H1 (cell line): ENCODE measurements around the gene ZNF101. TPM values are rescaled to one million over a fixed set of nuclear protein-coding genes. Genes with fewer than 3 reads are reported as not detected.

Source experiments
- CTCF ChIA-PET: fragments of 300-600 bp; sonication (Branson Sonifier 250); formaldehyde crosslinking; loops from one replicate; lab custom pipeline; 2021; ENCODE audit not compliant: partially characterized antibody; lab: Charles Lee
- POLR2A ChIA-PET: fragments of 300-600 bp; sonication (Branson Sonifier 250); formaldehyde crosslinking; loops from one replicate; lab custom pipeline; 2021; ENCODE audit warnings: inconsistent platforms; ENCODE audit not compliant: partially characterized antibody; lab: Charles Lee
- DNase-seq, 2 experiments: peaks; one replicate each; pipeline versions ENCODE4 v3.0.0 to v3.0.0-alpha.2; 2010 to 2022; ENCODE audit warnings: low spot score in 2 of 2, low read depth in 1 of 2, mixed read lengths in 1 of 2
- FAIRE-seq: peaks from 2 replicates; lab custom pipeline; 2011; peaks lifted over from hg19 to GRCh38; lab: Jason Lieb, UNC
- H2AFZ ChIP-seq: 2 replicates; pipeline ENCODE4 v1.8.1; 2012; ENCODE audit warnings: low read length, inconsistent platforms
- H2AK5ac ChIP-seq: 2 replicates; pipeline ENCODE4 v1.6.1; 2013; ENCODE audit warnings: low read depth, low read length
- H2BK120ac ChIP-seq: replicated peaks from 2 replicates; pipeline ENCODE3; 2013; ENCODE audit warnings: low read depth, low read length, inconsistent platforms
- H2BK12ac ChIP-seq: 2 replicates; pipeline ENCODE4 v1.6.1; 2013; ENCODE audit warnings: low read depth, low read length
- H2BK15ac ChIP-seq: 2 replicates; pipeline ENCODE4 v1.6.1; 2013; ENCODE audit warnings: low read length
- H2BK20ac ChIP-seq: 2 replicates; pipeline ENCODE4 v1.6.1; 2013; ENCODE audit warnings: low read length
- H2BK5ac ChIP-seq: 2 replicates; pipeline ENCODE4 v1.6.1; 2013; ENCODE audit warnings: low read depth, low read length
- H3K14ac ChIP-seq: 2 replicates; pipeline ENCODE4 v1.6.1; 2013; ENCODE audit warnings: inconsistent platforms; ENCODE audit not compliant: insufficient read length
- H3K18ac ChIP-seq: 2 replicates; pipeline ENCODE4 v1.6.1; 2013; ENCODE audit warnings: low read length; ENCODE audit errors: extremely low read depth
- H3K23ac ChIP-seq: 2 replicates; pipeline ENCODE4 v1.6.1; 2013; ENCODE audit warnings: inconsistent platforms; ENCODE audit not compliant: insufficient read length
- H3K23me2 ChIP-seq: 2 replicates; pipeline ENCODE4 v1.6.1; 2013; ENCODE audit warnings: low read depth, low read length
- H3K27ac ChIP-seq: 2 replicates; pipeline ENCODE4 v1.6.1; 2011; ENCODE audit warnings: low read depth, low read length, inconsistent platforms
- H3K27me3 ChIP-seq, 4 experiments: replicated peaks in 1 of 4; 1 replicate in 1 of 4; 2 replicates in 3 of 4; pipeline versions ENCODE4 v1.6.1 to v1.8.1; 2011 to 2013; ENCODE audit warnings: low read length in 3 of 4, mild to moderate bottlenecking in 3 of 4, inconsistent platforms in 2 of 4, mixed read lengths in 2 of 4, moderate library complexity in 1 of 4; ENCODE audit not compliant: control insufficient read depth in 3 of 4, insufficient read depth in 3 of 4; ENCODE audit errors: extremely low read depth in 1 of 4
- H3K36me3 ChIP-seq, 4 experiments: 2 replicates each; pipeline versions ENCODE4 v1.6.1 to v1.8.1; 2011 to 2013; ENCODE audit warnings: mild to moderate bottlenecking in 4 of 4, low read length in 3 of 4, moderate library complexity in 2 of 4, control low read depth in 1 of 4, inconsistent platforms in 1 of 4; ENCODE audit not compliant: insufficient read depth in 4 of 4, control insufficient read depth in 2 of 4
- H3K4ac ChIP-seq: replicated peaks from 2 replicates; pipeline ENCODE3; 2013; ENCODE audit warnings: low read length, low read depth, mixed read lengths, inconsistent platforms; ENCODE audit not compliant: insufficient read length
- H3K4me1 ChIP-seq, 4 experiments: replicated peaks in 1 of 4; 1 replicate in 1 of 4; 2 replicates in 3 of 4; pipeline versions ENCODE4 v1.6.1 to v1.8.1; 2011 to 2013; ENCODE audit warnings: low read length in 3 of 4, inconsistent platforms in 2 of 4, mixed read lengths in 1 of 4; ENCODE audit not compliant: insufficient read depth in 4 of 4, control insufficient read depth in 3 of 4
- H3K4me2 ChIP-seq, 2 experiments: 2 replicates each; pipeline versions ENCODE4 v1.6.1 to v1.8.1; 2011 to 2013; ENCODE audit warnings: low read depth in 2 of 2, low read length in 2 of 2, control low read depth in 1 of 2, inconsistent platforms in 1 of 2, mild to moderate bottlenecking in 1 of 2; ENCODE audit not compliant: insufficient read depth in 1 of 2
- H3K4me3 ChIP-seq, 4 experiments: fragments of 200-600, 300-600 bp in 1 of 4; sonication (generic), shearing (Covaris generic), sonication (Bioruptor Twin) in 1 of 4; 2 replicates each; pipeline versions ENCODE4 v1.5.1 to v1.8.1; 2011 to 2016; ENCODE audit warnings: low read length in 4 of 4, low read depth in 3 of 4, control low read depth in 2 of 4, inconsistent platforms in 2 of 4, mild to moderate bottlenecking in 2 of 4, mixed read lengths in 1 of 4, moderate library complexity in 1 of 4; ENCODE audit not compliant: insufficient read depth in 2 of 4; ENCODE audit errors: extremely low read depth in 1 of 4
- H3K56ac ChIP-seq: replicated peaks from 2 replicates; pipeline ENCODE3; 2013; ENCODE audit warnings: low read depth, mild to moderate bottlenecking, mixed read lengths, low read length, inconsistent platforms; ENCODE audit not compliant: insufficient read length
- H3K79me1 ChIP-seq: 2 replicates; pipeline ENCODE4 v1.6.1; 2013; ENCODE audit warnings: low read depth, low read length, control low read depth
- H3K79me2 ChIP-seq, 2 experiments: 2 replicates each; pipeline versions ENCODE4 v1.6.1 to v1.8.1; 2012 to 2013; ENCODE audit warnings: low read length in 2 of 2, mild to moderate bottlenecking in 2 of 2, inconsistent platforms in 1 of 2; ENCODE audit not compliant: insufficient read depth in 2 of 2, control insufficient read depth in 1 of 2
- H3K9ac ChIP-seq, 4 experiments: replicated peaks in 1 of 4; 1 replicate in 1 of 4; 2 replicates in 3 of 4; pipeline versions ENCODE4 v1.6.1 to v1.8.1; 2011 to 2013; ENCODE audit warnings: low read depth in 3 of 4, low read length in 3 of 4, control low read depth in 2 of 4, mild to moderate bottlenecking in 2 of 4, moderate library complexity in 2 of 4, inconsistent platforms in 1 of 4; ENCODE audit errors: extremely low read depth in 1 of 4
- H3K9me3 ChIP-seq, 2 experiments: 2 replicates each; pipeline versions ENCODE4 v1.6.1 to v1.8.1; 2012 to 2013; ENCODE audit warnings: mild to moderate bottlenecking in 2 of 2, moderate library complexity in 2 of 2, control low read depth in 1 of 2, inconsistent platforms in 1 of 2, low read depth in 1 of 2, low read length in 1 of 2, mixed read lengths in 1 of 2; ENCODE audit not compliant: insufficient read depth in 2 of 2
- H4K20me1 ChIP-seq, 2 experiments: replicated peaks in 1 of 2; 2 replicates each; pipeline versions ENCODE3 to v1.8.1; 2011 to 2013; ENCODE audit warnings: inconsistent platforms in 2 of 2, low read length in 2 of 2, mild to moderate bottlenecking in 1 of 2; ENCODE audit not compliant: insufficient read depth in 2 of 2, control insufficient read depth in 1 of 2
- H4K5ac ChIP-seq: 2 replicates; pipeline ENCODE4 v1.6.1; 2013; ENCODE audit warnings: low read length, low read depth, mixed read lengths, inconsistent platforms; ENCODE audit not compliant: insufficient read length
- H4K8ac ChIP-seq: 2 replicates; pipeline ENCODE4 v1.8.0; 2013; ENCODE audit warnings: mild to moderate bottlenecking, moderate library complexity, low read length, inconsistent platforms; ENCODE audit not compliant: insufficient read depth; ENCODE audit errors: extremely low read depth
- H4K91ac ChIP-seq: replicated peaks from 2 replicates; pipeline ENCODE3; 2013; ENCODE audit warnings: low read length, mixed read lengths, inconsistent platforms; ENCODE audit not compliant: insufficient read length
- CHD1 ChIP-seq: IDR thresholded peaks from 2 replicates; pipeline ENCODE4 v1.6.1; 2012; ENCODE audit warnings: low read depth, low read length, improper control_type of control experiment
- EGR1 ChIP-seq: IDR thresholded peaks from 2 replicates; pipeline ENCODE4 v1.6.1; 2011; ENCODE audit warnings: low read depth, low read length, borderline replicate concordance
- HDAC6 ChIP-seq: IDR thresholded peaks from one replicate; pipeline ENCODE4 v1.7.1; 2012; ENCODE audit warnings: low read depth, mild to moderate bottlenecking, inconsistent platforms, low read length, moderate library complexity
- KDM4A ChIP-seq: IDR thresholded peaks from one replicate; pipeline ENCODE4 v1.7.1; 2012; ENCODE audit warnings: low read depth, mild to moderate bottlenecking, moderate library complexity, low read length, inconsistent platforms; ENCODE audit not compliant: severe bottlenecking
- SIX5 ChIP-seq: IDR thresholded peaks from 2 replicates; pipeline ENCODE4 v1.6.1; 2011; ENCODE audit warnings: mild to moderate bottlenecking, low read depth, low read length
- TBP ChIP-seq: IDR thresholded peaks from 2 replicates; pipeline ENCODE4 v1.6.1; 2011; ENCODE audit warnings: low read depth, low read length, improper control_type of control experiment
- TEAD4 ChIP-seq: IDR thresholded peaks from 2 replicates; pipeline ENCODE4 v1.6.1; 2012; ENCODE audit warnings: low read depth, low read length, inconsistent platforms, mixed read lengths
- WGBS, 2 experiments: shearing (Covaris generic) in 1 of 2; methylation state at CpG; one replicate each; pipeline versions ENCODE4 v1.1.6 to v1.1.7; 2013 to 2015; ENCODE audit warnings: low lambda C conversion rate in 2 of 2, mixed read lengths in 2 of 2, inconsistent platforms in 1 of 2, low coverage in 1 of 2, missing lambda C conversion rate in 1 of 2; ENCODE audit not compliant: insufficient replicate concordance in 2 of 2, insufficient coverage in 1 of 2, insufficient read length in 1 of 2; ENCODE audit errors: extremely low coverage in 1 of 2, missing lambda C conversion rate in 1 of 2; 5-methylcytosine and 5-hydroxymethylcytosine counted together
- polyA plus RNA-seq, 7 experiments: library from polyadenylated mRNA; depleted of rRNA in 3 of 7; stranded (reverse) in 5 of 7; unstranded in 2 of 7; fragments of >200 nt in 5 of 7; fragments of 200-250 nt in 2 of 7; gene quantifications; 1 replicate in 5 of 7; 2 replicates in 1 of 7; 4 replicates in 1 of 7; pipeline versions ENCODE4 v1.2.1 to v1.2.3, GENCODE V29; 2011 to 2013; ENCODE audit warnings: missing spikeins in 2 of 7, mixed read lengths in 2 of 7
- total RNA-seq: library from RNA; stranded (reverse); fragmentation: NEBNext Ultra II Directional; extraction: Animal tissue kit (Norgen Biotek cat#: 25700); gene quantifications from 2 replicates; pipeline ENCODE4 v1.2.1, GENCODE V29; 2021

ZNF101 gene
- total and polyA plus RNA-seq, 2 of the 8 experiments (the other 6 are each of a cell fraction or from before 2014, with no cell fraction given): 13.0 to 50.9 TPM

DNA sequence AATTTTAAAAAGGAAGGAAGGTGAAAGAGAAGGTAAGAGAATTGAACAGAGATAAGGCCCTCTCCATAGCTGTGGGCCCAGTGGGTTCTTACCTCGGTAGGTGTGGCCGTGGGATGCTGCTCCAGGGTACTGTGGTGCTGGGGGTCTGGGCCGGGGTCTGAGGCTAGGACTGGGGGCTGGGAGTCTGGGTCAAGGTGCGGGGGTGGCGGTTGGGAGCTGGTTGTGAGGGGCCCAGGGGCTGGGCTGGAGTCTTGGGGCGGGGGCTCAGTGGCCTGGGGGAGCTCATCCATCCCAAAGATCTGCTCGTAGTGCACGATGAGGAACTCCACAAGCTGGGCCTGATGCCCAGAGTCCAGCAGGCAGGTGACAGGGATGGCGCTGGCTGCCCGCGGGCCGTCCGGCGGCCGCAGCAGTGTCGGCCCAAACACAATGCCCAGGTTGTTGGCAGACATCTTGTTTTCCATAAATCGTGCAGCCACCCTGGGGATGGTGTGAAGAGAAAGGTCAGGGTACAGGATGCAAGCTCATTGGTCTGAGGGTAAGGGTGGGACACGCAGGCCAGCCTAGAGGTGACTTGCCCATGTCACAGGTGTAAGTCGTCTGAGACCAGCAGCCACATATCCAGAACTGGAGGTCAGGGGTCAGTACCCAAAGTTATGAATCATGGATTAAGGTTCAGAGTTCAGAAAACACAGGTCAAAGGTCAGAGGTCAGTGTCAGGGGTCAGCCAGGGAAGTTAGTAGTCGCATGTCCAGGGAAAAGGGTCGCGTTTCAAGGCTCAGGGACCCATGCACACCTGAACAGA lies 34.7 kb upstream of the ZNF101 start:
- no peak for FAIRE-seq
- Histone ChIP-seq H3K23ac (no peak overlapping the region), H2AK5ac (no peak overlapping the region), H3K27me3 (no peaks in the 10 kb centered on the region), H3K9ac (no peak overlapping the region), H3K36me3 (peaks cover 4 to 12% (median 11%) of the 10 kb centered on the region in 4 experiments; a peak in 7 of 8 replicates), H2BK12ac (no peak overlapping the region), H4K5ac (no peak overlapping the region), H3K9me3 (no peaks in the 10 kb centered on the region), H4K91ac (no peak overlapping the region), H3K27ac (no peak overlapping the region), H2AFZ (no peak overlapping the region), H3K23me2 (peaks cover under 1% of the 10 kb centered on the region; the same call in 1 of the 2 replicates), H3K14ac (no peak overlapping the region), H2BK5ac (no peak overlapping the region), H4K20me1 (peaks cover 0 to 9% of the 10 kb centered on the region in 2 experiments), H3K79me2 (no peaks in the 10 kb centered on the region), H3K4ac (no peak overlapping the region), H3K4me1 (peaks cover 0 to 8% (median 6%) of the 10 kb centered on the region in 4 experiments; a peak in 5 of 7 replicates), H2BK120ac (no peak overlapping the region), H2BK20ac (no peak overlapping the region), H2BK15ac (no peak overlapping the region), H3K56ac (no peak overlapping the region), H3K4me2 (no peak overlapping the region), H3K4me3 (no peak overlapping the region), H4K8ac (no peak overlapping the region; the same call in 1 of the 2 replicates), H3K18ac (no peak overlapping the region), H3K79me1 (peaks cover 2% of the 10 kb centered on the region; the same call in 1 of the 2 replicates)
- POLR2A ChIA-PET: interaction anchor here (0.8 to 1.6 kb wide), 5 partner anchors 10 to 82 kb away, joined by 3 to 5 read pairs (median 3); partner anchors contain the start of gene ATP13A1
- CTCF ChIA-PET: interaction anchor here (1.2 to 2.5 kb wide), 2 partner anchors 10 to 30 kb away, joined by 3 to 9 read pairs; partner anchors contain the start of gene GMIP
- 93% methylated on average over 18 of the region's 22 CpGs; no CpG with 5 or more reads in 1 of the 2 experiments for WGBS, 2 experiments
- DNase-seq: no peak
- TF ChIP-seq KDM4A (no peak), HDAC6 (no peak), TEAD4 (no peak), CHD1 (no peak), SIX5 (no peak), EGR1 (no peak), TBP (no peak)
